HL-60/S4 treated with phorbol 12-myristate 13-acetate at 8.2 ng/mL for 4 days and 3 days (cell line): ENCODE data around the gene AUP1.

ENCODE experiments used
- in situ Hi-C: fragments of 300-500 bp; cut with MboI; formaldehyde crosslinking; loops from 2 replicates; pipeline ENCODE4 v1.15.0; 2022; ENCODE audit warnings: low sequenced_read_pairs

Gene AUP1

GRCh38 chr2:74558284-74559230 is 29.1 kb upstream of the AUP1 start:
- in situ Hi-C loops = no loop called here

DNA sequence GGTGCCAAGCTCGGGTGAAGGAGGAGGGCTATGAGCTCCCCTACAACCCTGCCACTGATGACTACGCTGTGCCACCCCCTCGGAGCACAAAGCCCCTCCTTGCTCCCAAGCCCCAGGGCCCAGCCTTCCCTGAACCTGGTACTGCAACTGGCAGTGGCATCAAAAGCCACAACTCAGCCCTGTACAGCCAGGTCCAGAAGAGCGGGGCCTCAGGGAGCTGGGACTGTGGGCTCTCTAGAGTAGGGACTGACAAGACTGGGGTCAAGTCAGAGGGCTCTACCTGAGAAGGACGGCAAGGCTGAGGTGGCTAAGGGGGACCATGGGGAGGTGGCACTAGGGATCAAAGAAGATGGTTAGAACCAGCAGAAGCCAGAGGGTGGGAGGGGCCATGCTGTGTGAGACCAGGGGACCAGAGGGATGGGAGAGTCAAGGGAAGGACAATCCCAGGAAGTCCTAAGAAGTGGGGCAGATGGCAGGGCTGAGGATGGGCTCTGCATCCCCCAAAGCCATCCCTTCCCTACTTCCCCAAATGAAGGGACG is 27.4 kb upstream of the AUP1 start:
- in situ Hi-C loops = no loop called here

GRCh38 chr2:74556159-74556558 is 26.7 kb upstream of the AUP1 start:
- in situ Hi-C loops = no loop called here

DNA sequence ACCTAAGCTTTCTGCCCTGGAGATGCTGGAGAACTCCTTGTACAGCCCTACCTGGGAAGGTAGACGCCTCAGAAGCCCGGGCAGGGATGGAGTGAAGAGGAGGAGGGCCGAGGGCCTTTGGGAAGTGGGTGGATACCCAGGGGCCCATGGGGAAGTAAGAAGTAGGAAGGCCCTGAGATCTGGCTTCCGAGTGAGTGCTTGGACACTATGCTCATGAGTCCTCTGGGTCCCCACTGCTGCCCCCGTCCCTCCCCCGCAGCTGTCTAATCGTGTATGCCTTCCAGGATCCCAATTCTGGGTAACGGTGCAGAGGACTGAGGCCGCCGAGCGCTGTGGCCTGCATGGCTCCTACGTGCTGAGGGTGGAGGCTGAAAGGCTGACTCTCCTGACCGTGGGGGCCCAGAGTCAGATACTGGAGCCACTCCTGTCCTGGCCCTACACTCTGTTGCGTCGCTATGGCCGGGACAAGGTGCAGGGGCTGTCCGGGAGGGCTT is 26.2 kb upstream of the AUP1 start:
- in situ Hi-C loops = no loop called here

GRCh38 chr2:74554820-74555531 is 25.5 kb upstream of the AUP1 start:
- in situ Hi-C loops = no loop called here

DNA sequence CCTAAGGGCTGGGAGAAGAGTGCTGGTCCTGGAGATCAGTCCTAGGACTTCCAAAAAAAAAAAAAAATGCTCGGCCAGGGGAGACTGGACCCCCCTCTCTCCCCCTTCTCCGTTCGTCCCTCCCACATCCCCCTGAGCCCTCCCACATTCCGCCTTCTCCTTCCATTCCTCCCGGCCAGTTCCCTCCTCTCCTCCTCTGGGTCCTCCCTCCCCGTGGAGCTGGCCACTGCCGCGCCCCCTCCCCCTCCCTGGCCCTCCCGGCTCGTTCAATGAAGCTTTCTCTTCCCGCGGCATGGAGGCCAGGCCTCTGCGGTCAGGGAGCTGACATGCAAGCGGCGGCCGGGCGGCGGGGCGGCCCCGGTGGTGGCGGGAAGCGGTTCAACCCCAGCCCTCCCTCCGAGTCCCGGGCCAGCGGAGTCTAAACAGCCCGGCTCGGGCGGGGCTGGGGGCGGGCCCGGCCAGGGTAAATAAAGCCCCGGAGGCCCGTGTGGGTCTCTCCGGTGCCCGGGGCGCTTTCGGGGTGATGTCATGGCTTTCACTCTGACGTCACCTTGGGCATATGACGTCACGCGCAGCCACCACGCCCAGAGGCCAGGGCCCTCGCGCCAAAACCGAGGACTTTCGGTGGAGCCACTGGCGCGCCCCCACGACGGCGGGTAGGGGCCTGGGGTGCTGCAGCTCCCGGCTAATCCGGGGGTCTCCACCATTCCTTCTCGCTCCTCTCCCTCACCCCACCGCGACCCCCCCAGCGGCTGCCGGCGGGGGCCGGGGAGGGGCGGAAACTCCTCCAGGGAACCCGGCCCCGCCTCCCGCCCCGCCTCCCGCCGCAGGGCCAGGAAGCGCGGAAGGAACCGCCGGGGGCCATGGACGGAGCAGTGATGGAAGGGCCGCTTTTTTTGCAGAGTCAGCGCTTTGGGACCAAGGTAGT is 24.6 kb upstream of the AUP1 start, which contains the start of the genes DOK1 and LOXL3:
Gene DOK1 (plus strand): TSS at position 829 of the 928 bp plus-strand sequence. CDS start 35 bp downstream, at position 864.
Gene LOXL3 (minus strand): TSS at position 51 of the 928 bp plus-strand sequence. CDS start 1,308 bp downstream, outside the sequence.
- in situ Hi-C loops = no loop called here

DNA sequence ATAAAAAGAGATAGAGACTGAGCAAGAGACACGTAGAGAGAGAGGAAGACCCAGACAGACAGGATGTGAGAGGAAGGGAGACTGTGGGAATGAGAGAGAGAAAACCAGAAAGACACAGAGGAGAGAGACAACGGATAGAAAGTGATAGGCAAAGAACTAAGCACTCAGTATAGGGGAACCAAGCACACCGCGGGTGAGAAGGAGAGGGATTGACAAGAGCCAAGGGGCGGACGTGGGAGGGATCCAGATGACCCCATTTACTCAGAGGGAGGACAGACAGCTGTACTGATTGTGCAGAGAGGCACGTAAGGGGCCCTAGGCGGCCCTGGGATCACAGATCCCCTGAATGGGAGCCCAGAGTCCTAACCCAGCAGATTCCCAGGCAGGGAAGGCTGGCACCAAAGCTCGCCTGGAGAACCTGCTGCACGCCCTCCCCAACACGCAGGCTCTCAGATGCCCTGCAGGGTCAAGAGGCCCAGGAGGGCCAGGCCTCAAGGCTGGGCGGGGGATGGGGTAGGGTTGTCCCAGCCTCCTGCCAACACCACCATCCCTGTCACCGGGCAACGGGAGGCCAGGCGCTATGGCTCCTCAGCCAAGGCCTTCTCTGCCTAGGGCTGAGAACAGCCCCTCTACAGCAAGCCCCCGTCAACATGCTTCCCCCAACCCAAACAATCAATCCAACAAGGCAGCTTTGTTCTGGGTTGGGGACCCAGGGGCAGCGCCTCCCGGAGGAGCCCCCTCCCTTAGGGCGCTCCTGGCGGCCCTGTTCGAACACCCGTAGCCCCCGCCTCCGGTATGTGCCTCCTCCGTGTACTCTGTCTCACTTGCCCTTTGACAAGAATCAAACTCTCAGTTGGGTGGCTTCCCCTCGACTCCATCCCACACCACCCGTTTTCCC is 23.7 kb upstream of the AUP1 start:
- in situ Hi-C loops = no loop called here

- in situ Hi-C loops = no loop called here
These were observed 22.7 kb upstream of the AUP1 start for GRCh38 chr2:74551942-74552913.

DNA sequence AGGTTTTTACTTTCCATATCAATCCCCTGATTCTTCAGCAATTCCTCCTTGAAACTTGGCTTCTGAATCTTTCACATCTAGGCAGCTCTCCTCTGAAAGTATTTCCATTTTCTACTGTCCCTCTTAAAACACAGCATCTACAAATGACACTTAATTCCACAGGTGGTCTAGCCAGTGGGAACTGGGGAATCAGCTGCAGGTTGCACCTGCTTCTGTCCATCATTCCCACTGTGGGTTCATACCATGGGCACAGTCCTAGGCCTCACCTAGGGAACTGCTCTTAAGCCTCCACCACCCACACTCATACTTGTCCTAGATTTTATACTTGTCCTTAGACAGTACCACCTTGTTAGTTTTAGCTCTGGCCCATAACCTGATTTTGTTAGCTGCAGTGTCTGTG is 22.0 kb upstream of the AUP1 start:
- in situ Hi-C loops = no loop called here

DNA sequence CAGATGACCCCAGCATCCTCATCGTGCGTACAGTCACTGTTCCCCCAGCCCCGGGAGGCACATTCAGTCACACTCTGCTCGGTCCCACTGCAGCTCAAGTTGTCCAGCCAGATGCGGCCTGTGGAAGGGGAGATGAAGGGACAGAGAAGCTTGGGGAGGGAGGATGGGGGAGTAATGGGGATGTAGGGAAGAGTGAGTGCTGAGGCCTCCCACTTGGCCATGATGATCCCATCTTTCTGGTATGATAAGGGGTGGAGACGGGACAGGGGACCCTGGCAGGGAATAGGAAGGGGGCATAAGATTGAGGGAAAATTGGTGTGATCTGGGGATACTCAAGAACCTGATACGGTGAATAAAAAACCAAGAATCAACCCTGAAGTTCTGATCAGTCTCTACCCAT is 20.7 kb upstream of the AUP1 start:
- in situ Hi-C loops = no loop called here

GRCh38 chr2:74548900-74549826 is 19.7 kb upstream of the AUP1 start:
- in situ Hi-C loops = no loop called here

DNA sequence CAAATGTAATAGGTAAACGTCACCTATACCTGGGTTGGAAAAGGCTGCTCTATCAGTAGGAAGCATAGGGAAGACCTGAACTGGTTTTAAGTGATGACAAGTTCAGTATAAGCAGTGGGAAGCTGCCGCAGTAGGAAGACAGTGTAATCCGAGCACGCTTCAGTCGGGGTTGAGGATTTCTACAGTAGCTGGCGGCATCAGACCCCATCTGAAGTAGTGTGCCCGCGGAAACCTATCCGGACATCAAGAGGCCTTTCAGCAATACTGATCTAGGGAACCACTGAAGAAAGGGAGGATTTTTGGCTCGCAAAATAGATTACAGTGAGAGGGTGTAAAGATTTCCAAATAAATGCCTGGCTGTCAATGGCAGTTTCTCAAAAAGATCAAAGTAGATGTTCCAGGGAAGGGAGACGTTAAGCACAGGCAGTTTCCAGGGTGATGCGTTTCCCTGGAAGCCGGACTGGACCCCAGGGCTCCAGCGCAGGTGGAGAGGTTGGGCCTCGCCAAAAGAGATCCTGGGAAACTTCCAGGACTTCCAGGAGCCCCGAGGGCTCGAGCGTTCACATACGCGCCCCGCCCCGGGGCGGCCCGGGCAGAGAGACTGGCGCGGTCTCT is 18.9 kb upstream of the AUP1 start:
- in situ Hi-C loops = no loop called here

GRCh38 chr2:74546004-74546403 is 16.5 kb upstream of the AUP1 start:
- in situ Hi-C loops = no loop called here

GRCh38 chr2:74544634-74545033 is 15.1 kb upstream of the AUP1 start:
- in situ Hi-C loops = no loop called here

DNA sequence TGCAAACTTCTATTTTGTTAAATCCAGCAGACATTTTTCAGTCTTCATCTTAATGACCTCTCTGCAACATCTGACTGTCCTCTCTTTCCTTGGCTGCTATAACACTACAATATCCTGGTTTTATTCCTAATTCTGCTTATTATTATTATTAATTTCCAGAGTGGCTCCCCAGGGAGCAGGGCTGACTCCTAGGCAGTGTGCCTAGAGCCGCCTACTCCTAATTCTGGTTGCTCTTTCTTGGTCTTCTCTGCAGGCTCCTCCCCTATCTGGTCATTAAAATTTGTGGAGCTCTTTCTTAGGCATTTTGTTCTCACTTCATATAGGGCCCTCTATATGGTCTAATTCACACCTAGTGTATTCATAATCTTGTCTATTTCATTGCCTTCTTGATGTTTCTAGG is 13.5 kb upstream of the AUP1 start:
- in situ Hi-C loops = no loop called here

- in situ Hi-C loops = no loop called here
These were observed 10.8 kb upstream of the AUP1 start for GRCh38 chr2:74540291-74540690.
